OCI-LY7 (cell line): ENCODE data around the gene BRINP2. TPM values are rescaled to one million over a fixed set of nuclear protein-coding genes. Genes with fewer than 3 reads are reported as not detected.

ENCODE experiments used
- BruUV-seq: library from RNA; stranded (reverse); fragments of 400-500 nt; replicated peaks from 2 replicates; lab custom pipeline; 2021; lab: Mats Ljungman, UMichigan
- CTCF ChIA-PET: fragments of 300-600 bp; sonication (Branson Sonifier 250); formaldehyde crosslinking; loops from one replicate; lab custom pipeline; 2022; ENCODE audit warnings: antibody characterized with exemption; ENCODE audit not compliant: unreplicated experiment; lab: Charles Lee
- POLR2A ChIA-PET: fragments of 300-600 bp; sonication (Branson Sonifier 250); formaldehyde crosslinking; loops from one replicate; lab custom pipeline; 2022; ENCODE audit warnings: antibody characterized with exemption; lab: Charles Lee
- DNase-seq: peaks from one replicate; pipeline ENCODE4 v3.0.0-alpha.2; 2015; ENCODE audit warnings: low spot score
- H2AFZ ChIP-seq: fragments of 200-600 bp; sonication (generic), shearing (Covaris generic); 2 replicates; pipeline ENCODE4 v1.6.1; 2014; ENCODE audit warnings: mild to moderate bottlenecking, antibody characterized with exemption, low read length, moderate library complexity
- H3K27ac ChIP-seq: fragments of 200-600 bp; sonication (generic); 2 replicates; pipeline ENCODE4 v1.5.1; 2014; ENCODE audit warnings: mixed run types, low read depth, mild to moderate bottlenecking, moderate library complexity, low read length, inconsistent platforms; ENCODE audit not compliant: poor library complexity, severe bottlenecking
- H3K36me3 ChIP-seq: fragments of 200-600 bp; sonication (generic); 2 replicates; pipeline ENCODE4 v1.6.1; 2014; ENCODE audit warnings: mild to moderate bottlenecking, antibody characterized with exemption, low read length, moderate library complexity, mixed read lengths; ENCODE audit not compliant: insufficient read depth
- H3K4me1 ChIP-seq: fragments of 200-600 bp; sonication (generic); 2 replicates; pipeline ENCODE4 v1.5.1; 2014; ENCODE audit warnings: mild to moderate bottlenecking, low read length; ENCODE audit not compliant: insufficient read depth, poor library complexity, severe bottlenecking
- H3K4me2 ChIP-seq: fragments of 200-600 bp; sonication (generic); 2 replicates; pipeline ENCODE4 v1.6.1; 2014; ENCODE audit warnings: mild to moderate bottlenecking, low read length
- H3K4me3 ChIP-seq: fragments of 200-600 bp; sonication (generic); 2 replicates; pipeline ENCODE4 v1.5.1; 2014; ENCODE audit warnings: mild to moderate bottlenecking, low read depth, low read length; ENCODE audit not compliant: poor library complexity, severe bottlenecking
- H3K79me2 ChIP-seq: fragments of 200-600 bp; sonication (generic); 2 replicates; pipeline ENCODE4 v1.6.1; 2016; ENCODE audit warnings: low read depth, mild to moderate bottlenecking, low read length, moderate library complexity, mixed read lengths; ENCODE audit not compliant: insufficient read depth
- H3K9me2 ChIP-seq: fragments of 200-600 bp; sonication (generic); 2 replicates; pipeline ENCODE4 v1.6.1; 2016; ENCODE audit warnings: mild to moderate bottlenecking, low read length, mixed read lengths; ENCODE audit not compliant: insufficient read depth
- H3K9me3 ChIP-seq: fragments of 200-600 bp; sonication (generic); 2 replicates; pipeline ENCODE4 v1.6.1; 2014; ENCODE audit warnings: mild to moderate bottlenecking, mixed run types, low read length, mixed read lengths
- H4K20me1 ChIP-seq: fragments of 200-600 bp; sonication (generic); 2 replicates; pipeline ENCODE4 v1.6.1; 2014; ENCODE audit warnings: mild to moderate bottlenecking, antibody characterized with exemption, low read length, moderate library complexity, mixed read lengths; ENCODE audit not compliant: insufficient read depth
- CTCF ChIP-seq: fragments of 200-600 bp; sonication (generic); conservative IDR thresholded peaks from 2 replicates; pipeline ENCODE4 v1.5.1; 2014; ENCODE audit warnings: mild to moderate bottlenecking, antibody characterized with exemption, low read length, moderate library complexity, mixed read lengths
- EZH2phosphoT487 ChIP-seq: fragments of 200-600 bp; sonication (generic); IDR thresholded peaks from 2 replicates; pipeline ENCODE4 v1.6.1; 2018; ENCODE audit warnings: low read depth, borderline replicate concordance, mild to moderate bottlenecking, mixed run types, antibody characterized with exemption, low read length, moderate library complexity, mixed read lengths
- intact Hi-C: fragments of 100-400 bp; cut with micrococcal nuclease; formaldehyde crosslinking; loops from one replicate; pipeline ENCODE4 v1.10.0; 2022; ENCODE audit not compliant: unreplicated experiment
- total RNA-seq, 2 experiments: library from RNA; depleted of rRNA in 1 of 2; stranded (reverse); fragments of >200 nt in 1 of 2; shearing (Covaris generic) in 1 of 2; gene quantifications; 2 replicates each; pipeline ENCODE4 v1.2.3, GENCODE V29; 2014 to 2022

Gene BRINP2
- total RNA-seq, 2 experiments from 2014 or later: not detected

- Histone ChIP-seq H4K20me1 (no peaks in the 10 kb centered on the region), H3K27ac (no peak overlapping the region), H3K4me2 (no peak overlapping the region), H3K4me3 (no peak overlapping the region), H3K9me3 (no peaks in the 10 kb centered on the region), H3K9me2 (no peaks in the 10 kb centered on the region), H3K4me1 (no peaks in the 10 kb centered on the region), H2AFZ (no peak overlapping the region), H3K79me2 (no peaks in the 10 kb centered on the region), H3K36me3 (no peaks in the 10 kb centered on the region)
- TF ChIP-seq CTCF: no peak
- no peak for TF ChIP-seq EZH2phosphoT487
- ChIA-PET POLR2A (no interaction called here), CTCF (no interaction called here)
- no TSS peak for BruUV-seq
- no peak for DNase-seq
- intact Hi-C loops: no loop called here
These were observed 78.5 kb downstream of the BRINP2 start for GRCh38 chr1:177249231-177249630.

GRCh38 chr1:177252877-177253276 is 82.1 kb downstream of the BRINP2 start:
- Histone ChIP-seq H3K79me2 (no peaks in the 10 kb centered on the region), H3K36me3 (no peaks in the 10 kb centered on the region), H3K4me2 (no peak overlapping the region), H3K4me1 (no peaks in the 10 kb centered on the region), H3K27ac (no peak overlapping the region), H3K9me2 (no peaks in the 10 kb centered on the region), H4K20me1 (no peaks in the 10 kb centered on the region), H2AFZ (no peak overlapping the region), H3K4me3 (no peak overlapping the region), H3K9me3 (no peaks in the 10 kb centered on the region)
- intact Hi-C loops: no loop called here
- POLR2A ChIA-PET: no interaction called here
- DNase-seq: no peak
- no TSS peak for BruUV-seq
- CTCF ChIA-PET: no interaction called here
- TF ChIP-seq EZH2phosphoT487 (no peak), CTCF (no peak)

- H3K4me3 ChIP-seq: no peak overlapping the region
- H3K9me3 ChIP-seq: no peaks in the 10 kb centered on the region
- H3K4me1 ChIP-seq: no peaks in the 10 kb centered on the region
- no peak overlapping the region for H3K4me2 ChIP-seq
- no peak overlapping the region for H3K27ac ChIP-seq
- TF ChIP-seq EZH2phosphoT487 (no peak), CTCF (no peak)
- no peaks in the 10 kb centered on the region for H3K9me2 ChIP-seq
- BruUV-seq: no TSS peak
- POLR2A ChIA-PET: interaction anchor here (0.6 kb wide), 1 partner anchor 1534 kb away, joined by 4 read pairs; no protein-coding TSS in a partner anchor
- no peaks in the 10 kb centered on the region for H4K20me1 ChIP-seq
- H3K79me2 ChIP-seq: no peaks in the 10 kb centered on the region
- DNase-seq: no peak
- no peaks in the 10 kb centered on the region for H3K36me3 ChIP-seq
- H2AFZ ChIP-seq: no peak overlapping the region
- intact Hi-C loops: no loop called here
- CTCF ChIA-PET: no interaction called here
These were observed 84.7 kb downstream of the BRINP2 start for GRCh38 chr1:177255411-177255810.
